ENCODE results near the gene CHD1.
A peak's percentile ranks its signal among the peaks of the same experiment; 100 is the strongest.

DNA sequence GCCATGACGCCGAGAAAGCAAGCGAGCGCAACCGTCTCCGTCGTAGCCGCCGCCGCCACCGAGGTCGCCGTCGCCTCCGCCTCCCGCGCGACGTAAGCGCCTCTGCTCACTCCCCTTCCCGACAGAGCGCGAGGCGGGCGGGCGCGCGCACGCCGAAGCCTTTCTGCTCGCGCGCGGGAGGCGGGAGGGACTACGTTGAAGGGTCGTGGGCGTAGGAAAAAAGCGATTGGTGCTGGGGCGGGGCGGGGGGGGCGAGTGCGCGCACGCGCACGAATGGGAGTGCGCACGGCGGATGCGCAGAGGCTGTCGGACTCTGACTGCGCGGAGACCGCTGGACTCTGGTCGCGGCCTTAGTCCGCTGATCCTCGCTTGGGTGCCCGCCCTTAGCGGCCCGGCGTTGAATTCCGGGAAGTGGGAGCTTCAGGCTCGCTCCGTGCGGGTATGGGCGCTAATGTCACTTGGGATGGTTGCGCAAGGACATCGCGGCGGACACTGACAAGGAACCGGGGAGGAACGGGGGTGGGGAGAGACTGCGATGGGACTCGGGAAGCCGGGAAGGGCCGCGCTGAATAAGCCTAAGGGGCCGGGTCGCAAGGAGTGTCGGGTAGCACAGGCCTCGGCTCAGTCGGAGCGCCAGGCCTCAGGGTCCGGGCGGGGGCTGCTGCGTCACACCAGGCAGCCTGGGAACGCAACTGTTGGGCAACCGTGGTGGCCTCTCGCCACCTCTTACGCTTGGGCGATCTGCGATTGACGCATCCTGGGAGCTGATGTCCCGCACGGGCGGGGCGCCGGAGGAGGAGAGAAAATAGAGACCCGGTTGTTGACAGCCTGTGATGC is at the start of gene CHD1:
- TF ChIP-seq, protein P1, sequence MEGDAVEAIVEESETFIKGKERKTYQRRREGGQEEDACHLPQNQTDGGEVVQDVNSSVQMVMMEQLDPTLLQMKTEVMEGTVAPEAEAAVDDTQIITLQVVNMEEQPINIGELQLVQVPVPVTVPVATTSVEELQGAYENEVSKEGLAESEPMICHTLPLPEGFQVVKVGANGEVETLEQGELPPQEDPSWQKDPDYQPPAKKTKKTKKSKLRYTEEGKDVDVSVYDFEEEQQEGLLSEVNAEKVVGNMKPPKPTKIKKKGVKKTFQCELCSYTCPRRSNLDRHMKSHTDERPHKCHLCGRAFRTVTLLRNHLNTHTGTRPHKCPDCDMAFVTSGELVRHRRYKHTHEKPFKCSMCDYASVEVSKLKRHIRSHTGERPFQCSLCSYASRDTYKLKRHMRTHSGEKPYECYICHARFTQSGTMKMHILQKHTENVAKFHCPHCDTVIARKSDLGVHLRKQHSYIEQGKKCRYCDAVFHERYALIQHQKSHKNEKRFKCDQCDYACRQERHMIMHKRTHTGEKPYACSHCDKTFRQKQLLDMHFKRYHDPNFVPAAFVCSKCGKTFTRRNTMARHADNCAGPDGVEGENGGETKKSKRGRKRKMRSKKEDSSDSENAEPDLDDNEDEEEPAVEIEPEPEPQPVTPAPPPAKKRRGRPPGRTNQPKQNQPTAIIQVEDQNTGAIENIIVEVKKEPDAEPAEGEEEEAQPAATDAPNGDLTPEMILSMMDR (IDR thresholded peaks at IDR 0.05), result no peak
- peak; percentile 99 for TF ChIP-seq POLR2A (IDR thresholded peaks at IDR 0.05)

All from transverse colon (tissue), 3 donors.